ENCODE data around the gene PPP2R3B. TPM values are rescaled to one million over a fixed set of nuclear protein-coding genes. Genes with fewer than 3 reads are reported as not detected.
"Not testable (repeated sequence)": the region's sequence is repeated elsewhere in the genome, so short reads cannot be mapped to it uniquely, and the experiment has no call there.

PPP2R3B gene
- total RNA-seq, 2 experiments from 2014 or later: 31.7 to 32.2 TPM

GRCh38 chrX:334331-334891 is 52.3 kb downstream of the PPP2R3B start:
- H3K27ac Mint-ChIP-seq: no peak overlapping the region
- no peaks in the 10 kb centered on the region for H3K9me3 Mint-ChIP-seq
- ChIA-PET POLR2A (no interaction called here), CTCF (no interaction called here)
- intact Hi-C loops (cut with micrococcal nuclease): no loop called here
- H3K4me3 Mint-ChIP-seq: no peak overlapping the region
- peaks cover 19% of the 10 kb centered on the region for H3K36me3 Mint-ChIP-seq
- no peak for DNase-seq
- peaks cover under 1% of the 10 kb centered on the region for H3K27me3 Mint-ChIP-seq
- H3K4me1 Mint-ChIP-seq (ENCODE audit: low read depth): no peaks in the 10 kb centered on the region

- no peak overlapping the region for H3K27ac Mint-ChIP-seq
- peaks cover 17% of the 10 kb centered on the region for H3K36me3 Mint-ChIP-seq
- ChIA-PET POLR2A (no interaction called here), CTCF (no interaction called here)
- no peaks in the 10 kb centered on the region for H3K4me1 Mint-ChIP-seq (ENCODE audit: low read depth)
- H3K27me3 Mint-ChIP-seq: peaks cover 1% of the 10 kb centered on the region
- no peaks in the 10 kb centered on the region for H3K9me3 Mint-ChIP-seq
- H3K4me3 Mint-ChIP-seq: no peak overlapping the region
- DNase-seq: no peak
- intact Hi-C loops (cut with micrococcal nuclease): no loop called here
Measured at GRCh38 chrX:333611-334311, 52.9 kb downstream of the PPP2R3B start.

GRCh38 chrX:332916-333610 is 53.6 kb downstream of the PPP2R3B start:
- H3K27ac Mint-ChIP-seq: no peak overlapping the region

GRCh38 chrX:332496-332860 is 54.2 kb downstream of the PPP2R3B start:
- Mint-ChIP-seq H3K27ac (no peak overlapping the region), H3K4me3 (no peak overlapping the region), H3K36me3 (peaks cover 12% of the 10 kb centered on the region), H3K27me3 (peaks cover 1% of the 10 kb centered on the region), H3K4me1 (ENCODE audit: low read depth) (no peaks in the 10 kb centered on the region), H3K9me3 (no peaks in the 10 kb centered on the region)
- CTCF ChIA-PET: no interaction called here
- POLR2A ChIA-PET: no interaction called here
- intact Hi-C loops (cut with micrococcal nuclease): no loop called here
- DNase-seq: no peak

More at GRCh38 chrX:332916-333610, 53.6 kb downstream of the PPP2R3B start:
- Mint-ChIP-seq H3K27me3 (peaks cover 1% of the 10 kb centered on the region), H3K9me3 (no peaks in the 10 kb centered on the region), H3K36me3 (peaks cover 15% of the 10 kb centered on the region), H3K4me3 (no peak overlapping the region), H3K4me1 (ENCODE audit: low read depth) (no peaks in the 10 kb centered on the region)
- intact Hi-C loops (cut with micrococcal nuclease): no loop called here
- DNase-seq: no peak
- POLR2A ChIA-PET: no interaction called here
- CTCF ChIA-PET: no interaction called here

- H3K4me3 Mint-ChIP-seq: no peak overlapping the region
- no peak overlapping the region for H3K27ac Mint-ChIP-seq
- H3K36me3 Mint-ChIP-seq: peaks cover 9% of the 10 kb centered on the region
- ChIA-PET POLR2A (no interaction called here), CTCF (no interaction called here)
- intact Hi-C loops (cut with micrococcal nuclease): no loop called here
- H3K4me1 Mint-ChIP-seq (ENCODE audit: low read depth): no peaks in the 10 kb centered on the region
- peaks cover 1% of the 10 kb centered on the region for H3K27me3 Mint-ChIP-seq
- no peaks in the 10 kb centered on the region for H3K9me3 Mint-ChIP-seq
- DNase-seq: no peak
Measured at GRCh38 chrX:331825-332495, 54.7 kb downstream of the PPP2R3B start.

GRCh38 chrX:331151-331824 is 55.4 kb downstream of the PPP2R3B start:
- Mint-ChIP-seq H3K4me1 (ENCODE audit: low read depth) (no peaks in the 10 kb centered on the region), H3K27me3 (peaks cover 1% of the 10 kb centered on the region), H3K27ac (no peak overlapping the region), H3K36me3 (peaks cover 4% of the 10 kb centered on the region), H3K9me3 (no peaks in the 10 kb centered on the region), H3K4me3 (no peak overlapping the region)
- DNase-seq: no peak
- CTCF ChIA-PET: no interaction called here
- intact Hi-C loops (cut with micrococcal nuclease): no loop called here
- POLR2A ChIA-PET: no interaction called here

- intact Hi-C loops (cut with micrococcal nuclease): no loop called here
- DNase-seq: no peak
- CTCF ChIA-PET: no interaction called here
Measured at GRCh38 chrX:330726-331150, 56.0 kb downstream of the PPP2R3B start.

GRCh38 chrX:330141-330725 is 56.5 kb downstream of the PPP2R3B start:
- H3K4me3 Mint-ChIP-seq; H3K27ac Mint-ChIP-seq; intact Hi-C loops (cut with micrococcal nuclease); H3K27me3 Mint-ChIP-seq; H3K4me1 Mint-ChIP-seq (ENCODE audit: low read depth); H3K36me3 Mint-ChIP-seq; DNase-seq; H3K9me3 Mint-ChIP-seq; POLR2A ChIA-PET; CTCF ChIA-PET: not testable (repeated sequence)

More at GRCh38 chrX:330726-331150, 56.0 kb downstream of the PPP2R3B start:
- Mint-ChIP-seq H3K27me3 (peaks cover 1% of the 10 kb centered on the region), H3K4me3 (no peak overlapping the region), H3K9me3 (no peaks in the 10 kb centered on the region), H3K27ac (no peak overlapping the region), H3K36me3 (peaks cover 2% of the 10 kb centered on the region), H3K4me1 (ENCODE audit: low read depth) (no peaks in the 10 kb centered on the region)
- POLR2A ChIA-PET: no interaction called here

- Mint-ChIP-seq H3K36me3 (peaks cover 2% of the 10 kb centered on the region), H3K27me3 (peaks cover 1% of the 10 kb centered on the region), H3K4me3 (no peak overlapping the region), H3K9me3 (no peaks in the 10 kb centered on the region), H3K27ac (no peak overlapping the region), H3K4me1 (ENCODE audit: low read depth) (peaks cover 2% of the 10 kb centered on the region)
- ChIA-PET CTCF (no interaction called here), POLR2A (no interaction called here)
- intact Hi-C loops (cut with micrococcal nuclease): no loop called here
- DNase-seq: no peak
Measured at GRCh38 chrX:329291-329910, 57.3 kb downstream of the PPP2R3B start.

GRCh38 chrX:327660-328126 is 59.0 kb downstream of the PPP2R3B start:
- Mint-ChIP-seq H3K4me1 (ENCODE audit: low read depth) (peaks cover 7% of the 10 kb centered on the region), H3K27ac (no peak overlapping the region), H3K9me3 (no peaks in the 10 kb centered on the region), H3K27me3 (peaks cover 1% of the 10 kb centered on the region), H3K36me3 (no peaks in the 10 kb centered on the region), H3K4me3 (no peak overlapping the region)
- POLR2A ChIA-PET: no interaction called here
- intact Hi-C loops (cut with micrococcal nuclease): no loop called here
- CTCF ChIA-PET: no interaction called here
- no peak for DNase-seq

- H3K4me3 Mint-ChIP-seq; CTCF ChIA-PET; H3K9me3 Mint-ChIP-seq; H3K27ac Mint-ChIP-seq; intact Hi-C loops (cut with micrococcal nuclease); POLR2A ChIA-PET; H3K27me3 Mint-ChIP-seq; DNase-seq; H3K36me3 Mint-ChIP-seq: not testable (repeated sequence)
- peaks cover 14% of the 10 kb centered on the region for H3K4me1 Mint-ChIP-seq (ENCODE audit: low read depth)
Measured at GRCh38 chrX:324664-325063, 62.0 kb downstream of the PPP2R3B start.
